GM23248 (cell line): Measurements from ENCODE around the gene CEP97.

ENCODE experiments used
- EZH2 ChIP-seq: fragments of 200-600 bp; sonication (generic); IDR thresholded peaks from 2 replicates; pipeline ENCODE4 v1.6.1; 2018; ENCODE audit warnings: antibody characterized with exemption, mild to moderate bottlenecking; ENCODE audit not compliant: insufficient read depth, poor library complexity, severe bottlenecking
- EZH2phosphoT487 ChIP-seq: fragments of 200-600 bp; sonication (generic); IDR thresholded peaks from 2 replicates; pipeline ENCODE4 v1.6.1; 2018; ENCODE audit warnings: antibody characterized with exemption, moderate library complexity, mild to moderate bottlenecking, low read depth; ENCODE audit not compliant: insufficient read depth

DNA sequence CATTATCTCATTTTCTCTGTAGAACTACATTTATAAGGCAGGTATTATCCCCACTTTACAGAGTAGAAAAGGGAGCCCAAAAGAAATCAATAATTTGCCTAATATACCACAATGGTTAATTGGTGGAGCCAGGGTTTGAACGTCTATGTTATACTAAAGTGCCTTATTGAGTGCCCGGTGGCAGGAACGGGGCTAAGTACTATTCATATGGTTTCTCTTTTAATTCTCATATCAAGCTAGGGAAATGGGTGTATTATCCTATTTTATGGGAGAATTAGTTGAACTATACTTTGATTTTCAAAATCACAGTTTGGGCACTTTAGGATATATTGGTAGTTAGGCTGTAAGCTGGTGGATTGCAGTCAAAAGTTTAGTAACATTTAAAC lies 1.5 kb downstream of the CEP97 start:
- TF ChIP-seq EZH2 (no peak), EZH2phosphoT487 (no peak)
